Myocyte (in vitro differentiated cells): ENCODE results near the gene KCNF1. TPM values are rescaled to one million over a fixed set of nuclear protein-coding genes. Genes with fewer than 3 reads are reported as not detected.

ENCODE experiments used
- DNase-seq: peaks from one replicate; pipeline ENCODE4 v3.0.0-alpha.2; 2012; ENCODE audit warnings: low read depth
- total RNA-seq: library from RNA; depleted of rRNA; stranded (reverse); fragments of >200 nt; gene quantifications from 2 replicates; pipeline ENCODE4 v1.2.3, GENCODE V29; 2014

KCNF1 gene
- total RNA-seq, 1 donor from 2014 or later, result 0.16 TPM

DNA sequence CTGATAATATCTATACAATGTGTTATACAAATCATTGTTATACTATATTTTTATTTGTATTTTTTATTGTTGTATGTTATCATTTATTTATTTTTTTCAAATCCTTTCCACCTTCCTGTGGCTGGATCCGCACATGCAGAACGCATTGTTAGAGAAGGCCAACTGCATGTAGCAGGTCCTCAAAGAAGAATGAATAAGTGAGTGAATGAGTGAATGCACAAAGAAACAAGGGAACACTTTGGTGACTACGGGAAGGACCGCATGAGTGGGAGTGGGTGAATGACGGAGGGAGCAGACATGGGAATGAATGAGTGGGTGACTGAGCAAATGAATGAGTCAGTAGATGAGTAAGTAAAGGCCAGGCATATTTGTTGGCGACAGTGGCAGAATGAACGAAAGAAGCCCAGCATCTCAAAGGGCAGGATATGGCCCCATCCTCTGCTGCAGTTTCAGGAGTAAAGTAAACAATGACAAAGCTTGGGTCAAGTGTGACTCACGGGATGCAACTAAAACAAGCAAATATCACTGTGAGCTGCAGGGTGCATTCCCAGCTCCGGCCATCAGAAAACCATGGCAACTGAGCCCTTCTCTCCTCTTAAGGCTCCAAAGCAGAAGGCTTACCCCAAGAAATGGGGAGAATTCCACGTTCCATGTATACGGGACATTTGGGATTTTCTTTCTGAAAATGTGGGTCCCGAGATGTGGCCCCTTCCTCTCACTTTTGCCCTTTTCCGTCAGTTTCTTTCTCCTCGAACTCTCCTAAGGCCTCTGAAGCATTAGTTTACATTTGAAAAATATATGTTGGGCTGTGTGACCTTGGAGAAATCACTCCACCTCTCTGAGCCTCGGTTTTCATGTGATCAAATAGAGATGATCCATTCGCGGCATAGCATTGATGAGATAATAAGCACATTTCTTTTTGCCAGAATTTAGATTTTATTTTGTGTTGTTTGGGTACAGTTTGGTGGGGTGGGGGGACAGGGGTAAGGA is 24.5 kb downstream of the KCNF1 start:
- peak; percentile 72 for DNase-seq

- DNase-seq, result no peak
Observed at GRCh38 chr2:10939058-10939457, 27.3 kb downstream of the KCNF1 start.

- DNase-seq, result peak; percentile 92
Observed at GRCh38 chr2:10940596-10940995, 28.9 kb downstream of the KCNF1 start.

GRCh38 chr2:10941383-10941782 is 29.6 kb downstream of the KCNF1 start:
- DNase-seq, result peak; percentile 21

GRCh38 chr2:10944799-10945198 is 33.1 kb downstream of the KCNF1 start:
- DNase-seq, result no peak

- DNase-seq, result no peak
Observed at GRCh38 chr2:10946394-10946793, 34.7 kb downstream of the KCNF1 start.

DNA sequence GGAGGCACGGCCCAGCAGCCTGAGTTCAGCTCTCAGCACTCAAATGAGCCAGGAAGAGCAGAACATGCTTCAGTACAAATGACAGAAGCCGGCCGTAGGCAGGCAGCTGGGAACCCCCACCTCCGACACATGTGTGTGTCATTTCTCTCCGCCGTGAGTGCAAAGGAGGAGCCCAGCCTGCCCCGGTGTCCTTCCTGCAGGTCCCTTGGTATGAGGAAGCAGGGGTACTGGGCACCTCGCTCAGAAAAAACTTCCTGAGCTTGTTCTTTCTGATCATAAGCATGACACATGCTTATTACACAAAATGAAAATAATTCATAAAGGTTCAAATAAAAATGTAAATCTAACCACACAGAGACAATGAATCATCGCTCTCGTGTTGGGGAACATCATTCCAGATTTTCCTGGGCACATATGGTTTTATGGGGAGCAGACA is 35.3 kb downstream of the KCNF1 start:
- peak; percentile 22 for DNase-seq

DNA sequence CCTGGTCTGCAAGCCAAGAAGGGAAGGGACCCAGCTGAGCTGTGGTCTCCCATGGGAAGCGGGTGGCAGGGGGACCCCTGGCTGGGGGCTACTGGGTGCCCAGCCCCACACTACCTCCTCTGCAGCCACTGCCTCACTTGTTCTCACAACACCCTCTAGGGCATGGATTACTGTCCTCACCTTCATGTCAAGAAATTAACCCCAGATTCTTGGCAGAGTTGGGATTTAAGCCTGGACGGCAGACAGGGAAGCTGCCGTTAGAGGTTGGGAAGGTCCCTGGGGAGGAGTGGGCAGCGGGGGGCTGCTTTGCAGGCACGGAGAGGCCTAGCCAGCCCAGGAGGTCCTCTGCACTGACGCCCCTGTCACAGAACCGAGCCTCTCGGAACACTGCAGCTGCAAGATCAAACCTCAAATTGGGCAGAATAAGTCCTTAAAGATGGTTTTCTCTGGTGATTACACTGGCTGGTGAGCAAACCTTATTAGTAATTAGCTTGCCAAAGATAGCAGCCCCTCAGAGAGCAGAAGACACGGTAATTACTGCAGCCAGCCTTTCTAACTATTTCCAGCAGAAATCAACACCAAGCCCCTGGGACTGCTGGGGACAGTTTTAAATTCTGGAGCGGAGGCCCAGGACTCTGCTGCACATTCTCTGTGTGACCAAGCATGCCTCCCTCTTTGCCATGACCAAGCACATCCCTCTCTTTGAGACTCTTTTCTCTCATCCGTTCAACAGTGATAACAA is 35.9 kb downstream of the KCNF1 start:
- DNase-seq, result no peak

- no peak for DNase-seq
Observed at GRCh38 chr2:10948188-10948564, 36.4 kb downstream of the KCNF1 start.

GRCh38 chr2:10948606-10949230 is 37.0 kb downstream of the KCNF1 start:
- DNase-seq, result no peak

DNA sequence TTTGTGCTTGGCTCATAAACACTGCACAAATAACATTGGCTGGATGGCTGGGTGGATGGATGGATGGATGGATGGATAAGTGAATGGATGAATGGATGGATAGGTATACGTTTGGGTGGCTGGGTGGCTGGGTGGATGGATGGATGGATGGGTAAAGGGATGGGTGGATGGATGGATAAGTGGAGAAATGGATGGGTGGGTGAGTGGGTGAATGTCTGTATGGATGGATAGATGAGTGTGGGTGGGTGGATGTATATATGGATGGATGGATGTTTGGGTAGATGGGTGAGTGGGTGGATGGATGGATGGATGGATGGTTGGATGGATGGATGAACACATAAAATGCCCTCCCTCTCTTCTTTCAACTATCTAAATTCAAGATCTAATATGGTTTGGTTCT is 38.1 kb downstream of the KCNF1 start:
- no peak for DNase-seq

DNA sequence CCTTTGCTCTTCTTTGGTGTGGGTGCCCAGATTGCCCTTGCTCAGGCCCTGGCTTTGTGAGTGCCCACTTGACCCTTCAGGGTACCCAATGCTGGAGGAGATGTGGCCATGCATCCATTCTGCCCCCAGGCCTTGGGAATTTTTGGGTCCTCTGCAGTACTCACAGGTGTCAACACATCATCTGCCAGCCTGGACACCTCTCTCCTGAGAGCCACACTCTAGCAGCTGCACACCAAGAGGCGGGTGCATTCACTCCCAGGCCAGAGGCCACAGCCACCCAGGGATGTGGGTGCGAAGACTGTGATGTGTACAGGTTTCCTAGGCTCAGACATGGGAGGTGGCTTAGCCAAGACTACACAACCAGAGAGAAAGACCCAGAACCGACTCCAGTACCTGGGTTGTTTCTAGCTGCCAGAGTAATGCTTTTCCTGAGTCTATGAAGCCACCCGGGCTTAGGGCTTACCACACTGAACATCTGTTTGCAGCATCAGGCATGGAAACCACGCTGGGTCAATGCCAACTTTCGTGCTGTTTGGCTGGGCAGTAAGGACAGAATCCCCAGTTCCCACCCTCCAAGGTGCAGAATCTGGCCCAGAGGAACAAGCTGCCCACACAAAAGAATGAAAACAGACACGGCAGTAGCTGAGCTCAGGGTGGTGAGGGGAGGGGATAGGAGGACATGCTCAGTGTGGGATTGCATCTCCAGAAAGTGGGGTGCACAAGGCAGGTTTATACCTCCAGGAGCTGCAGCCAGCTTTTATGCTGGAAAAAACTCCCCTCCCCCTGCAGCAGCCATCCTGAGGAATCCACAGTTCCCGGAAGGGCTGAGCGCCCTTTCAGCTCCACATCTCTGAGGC is 40.1 kb downstream of the KCNF1 start:
- DNase-seq, result peak; percentile 61

- DNase-seq, result no peak
Observed at GRCh38 chr2:10954416-10954815, 42.7 kb downstream of the KCNF1 start.

DNA sequence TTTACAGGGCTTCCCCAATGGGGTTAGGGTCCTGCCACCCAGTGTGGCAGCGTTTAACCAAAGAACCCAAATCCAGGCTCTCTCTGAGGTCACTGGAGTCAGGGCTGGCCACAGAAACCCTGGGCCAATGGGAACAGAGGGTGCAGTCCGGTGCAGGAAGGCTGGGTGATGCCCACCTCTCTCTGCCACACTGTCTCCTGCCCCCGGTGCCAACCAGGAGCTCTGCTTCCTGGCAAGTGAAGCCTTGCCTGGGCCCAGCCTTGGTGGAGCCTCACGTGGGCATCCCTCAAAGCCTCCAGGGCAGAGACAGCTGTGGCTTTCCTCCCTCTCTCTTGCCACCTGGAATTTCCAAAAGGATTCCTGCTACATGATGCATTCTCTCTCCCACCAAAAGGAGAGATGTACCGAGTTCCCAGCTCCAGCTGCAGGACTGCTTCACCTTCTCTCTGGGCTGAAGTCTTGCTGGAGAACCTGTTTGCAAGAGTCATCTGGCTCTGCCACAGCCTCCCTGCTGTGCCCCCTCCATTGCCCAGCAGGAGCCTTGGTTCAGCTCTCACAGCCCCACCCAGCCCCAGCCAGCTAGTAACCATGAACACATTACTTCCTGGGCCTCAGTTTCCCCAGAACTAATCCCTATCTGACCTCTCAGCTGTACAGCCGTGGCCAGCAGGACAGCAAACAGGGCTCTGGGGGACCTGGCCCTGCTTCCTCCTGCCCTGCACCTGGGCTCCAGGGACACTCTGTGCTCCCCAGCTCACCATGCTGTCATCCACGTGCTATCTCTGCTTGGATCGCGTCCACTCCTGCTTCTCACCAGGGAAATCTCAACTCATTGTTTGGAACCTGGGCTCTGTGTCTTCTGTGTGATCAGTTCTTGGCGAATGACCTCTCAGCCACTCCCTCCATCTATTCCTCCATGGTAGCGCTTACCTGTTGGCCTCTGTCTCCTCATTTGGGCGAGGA is 43.4 kb downstream of the KCNF1 start:
- peak; percentile 23 for DNase-seq

DNA sequence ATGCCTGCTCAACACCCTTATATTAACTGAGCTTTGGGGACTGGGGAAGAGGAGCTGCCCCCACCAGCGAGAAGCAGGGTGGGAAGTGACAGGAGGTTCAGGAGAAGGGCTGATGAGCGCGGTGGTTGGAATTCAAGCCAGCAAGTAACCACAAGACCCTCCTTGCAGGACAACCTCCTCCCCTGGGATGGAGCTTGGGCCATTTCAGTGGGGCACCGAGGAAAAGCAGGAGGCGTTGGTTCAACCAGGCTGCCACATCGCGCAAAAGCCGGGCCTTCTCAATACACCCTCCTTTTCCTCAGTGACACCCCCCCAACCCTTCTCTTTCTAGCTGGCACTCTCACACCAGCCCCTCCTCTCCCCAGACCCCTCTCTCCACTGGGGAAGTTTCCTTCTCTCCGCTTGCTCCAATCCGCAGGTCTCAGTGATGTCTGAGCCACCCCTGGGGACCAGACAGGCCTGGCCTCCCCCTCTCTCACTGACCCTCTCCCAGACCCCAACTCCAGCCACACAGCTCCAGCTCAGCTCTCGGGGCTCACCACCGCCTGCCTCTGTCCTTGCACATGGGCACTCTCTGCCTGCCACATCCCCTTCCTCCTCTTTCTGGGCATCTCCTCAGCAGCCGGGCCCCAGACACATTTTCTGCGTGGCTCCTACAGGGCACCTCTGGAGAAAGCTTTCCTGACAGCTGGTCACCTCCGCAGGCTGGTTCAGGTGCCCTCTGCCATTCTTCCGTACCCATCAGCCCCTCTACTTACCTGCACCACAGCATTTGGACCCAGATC is 44.5 kb downstream of the KCNF1 start:
- DNase-seq, result no peak

- DNase-seq, result no peak
Observed at GRCh38 chr2:10957391-10957790, 45.7 kb downstream of the KCNF1 start.

- peak; percentile 59 for DNase-seq
Observed at GRCh38 chr2:10958452-10958851, 46.7 kb downstream of the KCNF1 start.

GRCh38 chr2:10960606-10961489 is 49.1 kb downstream of the KCNF1 start:
- DNase-seq, result no peak
